Neural crest cell (in vitro differentiated cells): ENCODE data around the gene ZNF521. TPM values are rescaled to one million over a fixed set of nuclear protein-coding genes. Genes with fewer than 3 reads are reported as not detected.

ENCODE experiments used
- DNase-seq: peaks from one replicate; pipeline ENCODE4 v3.0.0; 2021; ENCODE audit warnings: low read depth, mixed read lengths, low spot score
- H3K27ac Mint-ChIP-seq: one replicate; pipeline ENCODE4 v1.8.0; 2021; ENCODE audit warnings: mild to moderate bottlenecking, mixed read lengths; ENCODE audit not compliant: unreplicated experiment
- H3K27me3 Mint-ChIP-seq: 2 replicates; pipeline ENCODE4 v1.8.0; 2021; ENCODE audit warnings: low read depth, mild to moderate bottlenecking, mixed read lengths
- H3K36me3 Mint-ChIP-seq: 2 replicates; pipeline ENCODE4 v1.8.0; 2021; ENCODE audit warnings: low read depth, mild to moderate bottlenecking, mixed read lengths
- H3K4me1 Mint-ChIP-seq: 2 replicates; pipeline ENCODE4 v1.8.0; 2021; ENCODE audit warnings: mixed read lengths
- H3K4me3 Mint-ChIP-seq: one replicate; pipeline ENCODE4 v1.8.0; 2021; ENCODE audit warnings: mild to moderate bottlenecking, mixed read lengths
- H3K9me3 Mint-ChIP-seq: 2 replicates; pipeline ENCODE4 v1.8.0; 2021; ENCODE audit warnings: mixed read lengths
- total RNA-seq: library from RNA; stranded (reverse); gene quantifications from 2 replicates; pipeline ENCODE4 v1.2.1, GENCODE V29; 2021
- TF ChIP-seq, protein P1 (sequence below): fragments of 200-600 bp; sonication (generic); conservative IDR thresholded peaks from 2 replicates; pipeline ENCODE4 v1.5.0; 2021; ENCODE audit warnings: antibody characterized with exemption, mild to moderate bottlenecking

The ZNF521 gene
- total RNA-seq, 1 donor from 2014 or later: 86.1 TPM

GRCh38 chr18:25300492-25300891, 51.5 kb downstream of the ZNF521 start:
- Mint-ChIP-seq H3K36me3 (peaks cover 8% of the 10 kb centered on the region), H3K4me3 (no peak overlapping the region), H3K9me3 (peaks cover 2% of the 10 kb centered on the region), H3K27me3 (no peaks in the 10 kb centered on the region), H3K27ac (no peak overlapping the region), H3K4me1 (peaks cover 3% of the 10 kb centered on the region)
- DNase-seq: no peak
- TF ChIP-seq, protein P1, sequence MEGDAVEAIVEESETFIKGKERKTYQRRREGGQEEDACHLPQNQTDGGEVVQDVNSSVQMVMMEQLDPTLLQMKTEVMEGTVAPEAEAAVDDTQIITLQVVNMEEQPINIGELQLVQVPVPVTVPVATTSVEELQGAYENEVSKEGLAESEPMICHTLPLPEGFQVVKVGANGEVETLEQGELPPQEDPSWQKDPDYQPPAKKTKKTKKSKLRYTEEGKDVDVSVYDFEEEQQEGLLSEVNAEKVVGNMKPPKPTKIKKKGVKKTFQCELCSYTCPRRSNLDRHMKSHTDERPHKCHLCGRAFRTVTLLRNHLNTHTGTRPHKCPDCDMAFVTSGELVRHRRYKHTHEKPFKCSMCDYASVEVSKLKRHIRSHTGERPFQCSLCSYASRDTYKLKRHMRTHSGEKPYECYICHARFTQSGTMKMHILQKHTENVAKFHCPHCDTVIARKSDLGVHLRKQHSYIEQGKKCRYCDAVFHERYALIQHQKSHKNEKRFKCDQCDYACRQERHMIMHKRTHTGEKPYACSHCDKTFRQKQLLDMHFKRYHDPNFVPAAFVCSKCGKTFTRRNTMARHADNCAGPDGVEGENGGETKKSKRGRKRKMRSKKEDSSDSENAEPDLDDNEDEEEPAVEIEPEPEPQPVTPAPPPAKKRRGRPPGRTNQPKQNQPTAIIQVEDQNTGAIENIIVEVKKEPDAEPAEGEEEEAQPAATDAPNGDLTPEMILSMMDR: no peak

- TF ChIP-seq, protein P1: no peak
- H3K27ac Mint-ChIP-seq: no peak overlapping the region
These were observed 52.3 kb downstream of the ZNF521 start for GRCh38 chr18:25299426-25300300.

DNA sequence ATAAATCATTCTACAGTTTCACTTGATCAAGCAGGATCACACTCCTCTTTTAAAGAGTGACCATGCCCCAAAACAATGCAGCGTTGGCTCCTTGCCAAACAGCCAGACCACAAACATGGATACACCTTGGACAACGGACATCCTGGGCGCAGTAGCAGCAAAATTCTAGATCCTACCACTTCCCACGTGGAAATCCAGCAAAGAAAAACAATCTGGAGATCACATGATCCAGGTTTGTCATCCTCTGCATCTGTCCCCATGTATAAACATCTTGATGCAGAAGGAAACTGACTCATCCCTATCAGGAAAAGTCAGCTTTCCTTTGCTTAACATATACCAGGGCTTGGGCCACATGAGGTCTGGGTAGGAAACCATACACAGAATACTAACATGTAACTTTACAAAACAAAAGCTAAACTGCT, 53.1 kb downstream of the ZNF521 start:
- no peaks in the 10 kb centered on the region for H3K27me3 Mint-ChIP-seq
- no peak overlapping the region for H3K4me3 Mint-ChIP-seq
- H3K27ac Mint-ChIP-seq: peak overlapping the region; percentile 71
- H3K4me1 Mint-ChIP-seq: no peaks in the 10 kb centered on the region
- peaks cover 2% of the 10 kb centered on the region for H3K9me3 Mint-ChIP-seq
- TF ChIP-seq, protein P1: no peak
- peaks cover 8% of the 10 kb centered on the region for H3K36me3 Mint-ChIP-seq
- no peak for DNase-seq

More at GRCh38 chr18:25299426-25300300, 52.3 kb downstream of the ZNF521 start:
- peaks cover 2% of the 10 kb centered on the region for H3K9me3 Mint-ChIP-seq
- no peak for DNase-seq
- no peaks in the 10 kb centered on the region for H3K27me3 Mint-ChIP-seq
- H3K36me3 Mint-ChIP-seq: peaks cover 8% of the 10 kb centered on the region
- no peak overlapping the region for H3K4me3 Mint-ChIP-seq
- peaks cover 2% of the 10 kb centered on the region for H3K4me1 Mint-ChIP-seq

DNA sequence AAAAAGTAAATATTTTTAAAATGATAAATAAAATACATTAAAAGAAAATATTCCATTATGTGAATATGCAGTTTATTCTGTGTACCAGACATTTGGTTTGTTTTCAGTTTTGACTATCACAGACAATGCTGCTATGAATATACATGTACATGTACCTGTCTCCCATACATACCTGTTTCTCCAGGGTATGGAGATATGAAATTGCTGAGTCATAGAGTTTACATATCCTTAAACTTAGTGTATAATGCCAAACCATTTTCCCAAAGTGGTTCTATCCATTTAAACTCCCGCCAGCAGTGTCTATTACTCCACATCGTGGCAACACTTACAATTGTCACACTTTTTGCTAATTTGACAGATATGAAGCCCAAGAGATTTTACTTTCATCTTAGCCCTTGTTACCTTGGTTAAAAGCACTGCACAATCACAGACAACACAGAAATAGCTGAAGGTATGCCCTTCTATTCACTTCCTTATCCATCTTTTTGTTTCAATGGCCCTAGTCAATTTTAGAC, 56.3 kb downstream of the ZNF521 start:
- H3K9me3 Mint-ChIP-seq: no peaks in the 10 kb centered on the region
- no peak overlapping the region for H3K27ac Mint-ChIP-seq
- H3K4me3 Mint-ChIP-seq: no peak overlapping the region
- DNase-seq: no peak
- no peaks in the 10 kb centered on the region for H3K27me3 Mint-ChIP-seq
- no peaks in the 10 kb centered on the region for H3K36me3 Mint-ChIP-seq
- TF ChIP-seq, protein P1: no peak
- peaks cover 5% of the 10 kb centered on the region for H3K4me1 Mint-ChIP-seq

- H3K36me3 Mint-ChIP-seq: no peaks in the 10 kb centered on the region
- H3K27me3 Mint-ChIP-seq: no peaks in the 10 kb centered on the region
- no peak overlapping the region for H3K4me3 Mint-ChIP-seq
- H3K27ac Mint-ChIP-seq: no peak overlapping the region
- TF ChIP-seq, protein P1: no peak
- H3K9me3 Mint-ChIP-seq: no peaks in the 10 kb centered on the region
- no peak for DNase-seq
- peaks cover 5% of the 10 kb centered on the region for H3K4me1 Mint-ChIP-seq
These were observed 60.8 kb downstream of the ZNF521 start for GRCh38 chr18:25291150-25291549.
